OCI-LY3 (cell line): ENCODE data around the gene NR2C2.

Source experiments
- H2AFZ ChIP-seq: fragments of 200-600, 300-600 bp; shearing (Covaris generic); 2 replicates; pipeline ENCODE4 v1.6.0; 2014; ENCODE audit warnings: antibody characterized with exemption, low read depth, low read length
- H3K27ac ChIP-seq: fragments of 200-600, 300-600 bp; sonication (generic); 2 replicates; pipeline ENCODE4 v1.5.1; 2014; ENCODE audit warnings: mild to moderate bottlenecking, low read length, moderate library complexity, mixed read lengths
- H3K27me3 ChIP-seq: fragments of 200-600, 300-600 bp; sonication (generic); 2 replicates; pipeline ENCODE4 v1.6.1; 2014; ENCODE audit warnings: low read depth, low read length, mixed read lengths
- H3K36me3 ChIP-seq: fragments of 200-600, 300-600 bp; sonication (generic); replicated peaks from 2 replicates; pipeline ENCODE3; 2014; ENCODE audit warnings: low read depth, low read length, mixed read lengths
- H3K4me1 ChIP-seq: fragments of 300-600, 200-600 bp; sonication (generic); 2 replicates; pipeline ENCODE4 v1.6.1; 2014; ENCODE audit warnings: low read length, mixed read lengths
- H3K4me2 ChIP-seq: fragments of 200-600, 300-600 bp; sonication (generic); 2 replicates; pipeline ENCODE4 v1.6.1; 2014; ENCODE audit warnings: low read length, mixed read lengths
- H3K4me3 ChIP-seq: fragments of 300-600, 200-600 bp; sonication (generic); 2 replicates; pipeline ENCODE4 v1.5.1; 2014; ENCODE audit warnings: antibody characterized with exemption, mild to moderate bottlenecking, low read length, moderate library complexity
- H3K79me2 ChIP-seq: fragments of 300-600, 200-600 bp; shearing (Covaris generic); 2 replicates; pipeline ENCODE4 v1.6.1; 2014; ENCODE audit warnings: mild to moderate bottlenecking, low read length, mixed read lengths
- H3K9ac ChIP-seq: fragments of 300-600, 200-600 bp; shearing (Covaris generic); 2 replicates; pipeline ENCODE4 v1.6.0; 2014; ENCODE audit warnings: mild to moderate bottlenecking, low read length, moderate library complexity
- H3K9me3 ChIP-seq: fragments of 200-600, 300-600 bp; shearing (Covaris generic); 2 replicates; pipeline ENCODE4 v1.6.1; 2014; ENCODE audit warnings: low read length, mixed read lengths; ENCODE audit not compliant: insufficient read depth
- H4K20me1 ChIP-seq: fragments of 200-600, 300-600 bp; sonication (generic); 2 replicates; pipeline ENCODE4 v1.6.1; 2016; ENCODE audit warnings: low read length, mixed read lengths; ENCODE audit not compliant: insufficient read depth
- CTCF ChIP-seq: fragments of 200-600, 300-600 bp; sonication (generic); IDR thresholded peaks from 2 replicates; pipeline ENCODE4 v1.5.1; 2014; ENCODE audit warnings: antibody characterized with exemption, low read length, low read depth
- EZH2phosphoT487 ChIP-seq: fragments of 200-600 bp; shearing (Covaris generic); IDR thresholded peaks from 2 replicates; pipeline ENCODE4 v1.6.1; 2018; ENCODE audit warnings: antibody characterized with exemption, mixed run types, low read depth

Gene NR2C2

GRCh38 chr3:14938954-14939353, 8.4 kb upstream of the NR2C2 start:
- Histone ChIP-seq H3K27me3 (no peaks in the 10 kb centered on the region), H2AFZ (no peak overlapping the region), H3K4me3 (no peak overlapping the region), H3K9me3 (no peaks in the 10 kb centered on the region), H3K79me2 (peaks cover 11% of the 10 kb centered on the region), H3K4me1 (no peaks in the 10 kb centered on the region), H3K9ac (no peak overlapping the region), H3K4me2 (no peak overlapping the region), H4K20me1 (peaks cover 17% of the 10 kb centered on the region), H3K36me3 (peaks cover 12% of the 10 kb centered on the region), H3K27ac (no peak overlapping the region)
- TF ChIP-seq EZH2phosphoT487: no peak
- no peak for TF ChIP-seq CTCF

GRCh38 chr3:14941871-14942270, 5.5 kb upstream of the NR2C2 start:
- H3K27me3 ChIP-seq: no peaks in the 10 kb centered on the region
- H3K4me1 ChIP-seq: peaks cover 6% of the 10 kb centered on the region
- H4K20me1 ChIP-seq: peaks cover 27% of the 10 kb centered on the region
- H3K4me2 ChIP-seq: no peak overlapping the region
- H3K36me3 ChIP-seq: peaks cover 26% of the 10 kb centered on the region
- no peak overlapping the region for H2AFZ ChIP-seq
- H3K9me3 ChIP-seq: no peaks in the 10 kb centered on the region
- no peak overlapping the region for H3K4me3 ChIP-seq
- no peak overlapping the region for H3K27ac ChIP-seq
- H3K79me2 ChIP-seq: peaks cover 37% of the 10 kb centered on the region
- TF ChIP-seq EZH2phosphoT487 (no peak), CTCF (no peak)
- H3K9ac ChIP-seq: no peak overlapping the region

GRCh38 chr3:14943042-14943441, 4.3 kb upstream of the NR2C2 start:
- no peak overlapping the region for H3K9ac ChIP-seq
- TF ChIP-seq EZH2phosphoT487 (no peak), CTCF (no peak)
- H3K79me2 ChIP-seq: peaks cover 41% of the 10 kb centered on the region
- H3K27me3 ChIP-seq: no peaks in the 10 kb centered on the region
- H3K4me1 ChIP-seq: peaks cover 6% of the 10 kb centered on the region
- no peaks in the 10 kb centered on the region for H3K9me3 ChIP-seq
- no peak overlapping the region for H3K4me3 ChIP-seq
- peaks cover 26% of the 10 kb centered on the region for H3K36me3 ChIP-seq
- no peak overlapping the region for H3K27ac ChIP-seq
- H3K4me2 ChIP-seq: no peak overlapping the region
- H2AFZ ChIP-seq: no peak overlapping the region
- H4K20me1 ChIP-seq: peaks cover 27% of the 10 kb centered on the region

GRCh38 chr3:14946236-14946635, 1.1 kb upstream of the NR2C2 start:
- Histone ChIP-seq H3K27ac (no peak overlapping the region), H3K4me1 (peaks cover 13% of the 10 kb centered on the region), H3K9ac (peak overlapping the region; percentile 79), H4K20me1 (peaks cover 27% of the 10 kb centered on the region), H3K9me3 (no peaks in the 10 kb centered on the region), H3K36me3 (peaks cover 30% of the 10 kb centered on the region), H2AFZ (no peak overlapping the region), H3K4me3 (peak overlapping the region; percentile 79), H3K79me2 (peaks cover 67% of the 10 kb centered on the region), H3K27me3 (no peaks in the 10 kb centered on the region), H3K4me2 (peak overlapping the region; percentile 91)
- TF ChIP-seq EZH2phosphoT487: no peak
- TF ChIP-seq CTCF: no peak
